ENCODE data around the gene UROC1.

Gene UROC1

GRCh38 chr3:126477061-126477380 is 40.6 kb downstream of the UROC1 start:
- H3K27ac ChIP-seq (ENCODE audit: low read length), result no peak overlapping the region
- no peak overlapping the region for H3K9ac ChIP-seq (ENCODE audit: low read depth, low read length)
- H3K36me3 ChIP-seq (ENCODE audit: insufficient read depth, low read depth, low read length), result peaks cover 15% of the 10 kb centered on the region
- no peak overlapping the region for H3K4me3 ChIP-seq (ENCODE audit: low read length)
- H3K4me1 ChIP-seq (ENCODE audit: insufficient read depth, low read length), result peaks cover 8% of the 10 kb centered on the region
- H3K9me3 ChIP-seq (ENCODE audit: insufficient read depth, low read depth, low read length), result no peaks in the 10 kb centered on the region
- no peaks in the 10 kb centered on the region for H3K27me3 ChIP-seq (ENCODE audit: insufficient read depth, low read length)

GRCh38 chr3:126476166-126477060 is 41.2 kb downstream of the UROC1 start:
- peak overlapping the region; percentile 81; the same call in 1 of the 2 replicates for H3K9ac ChIP-seq (ENCODE audit: low read depth, low read length)
- no peaks in the 10 kb centered on the region for H3K27me3 ChIP-seq (ENCODE audit: insufficient read depth, low read length)
- peak overlapping the region; percentile 88 for H3K4me3 ChIP-seq (ENCODE audit: low read length)
- H3K27ac ChIP-seq (ENCODE audit: low read length), result no peak overlapping the region
- peaks cover 21% of the 10 kb centered on the region for H3K36me3 ChIP-seq (ENCODE audit: insufficient read depth, low read depth, low read length)
- H3K9me3 ChIP-seq (ENCODE audit: insufficient read depth, low read depth, low read length), result no peaks in the 10 kb centered on the region
- peaks cover 8% of the 10 kb centered on the region for H3K4me1 ChIP-seq (ENCODE audit: insufficient read depth, low read length)

GRCh38 chr3:126475413-126476114 is 42.0 kb downstream of the UROC1 start, which contains the start of gene ZXDC:
TSS of gene ZXDC (minus strand) at chr3:126475891. CDS start at chr3:126475865, 26 bp downstream.
- Histone ChIP-seq H3K4me3 (ENCODE audit: low read length) (peak within 1 kb of the TSS; percentile 88), H3K36me3 (ENCODE audit: insufficient read depth, low read depth, low read length) (peaks cover 29% of the 10 kb centered on the region), H3K4me1 (ENCODE audit: insufficient read depth, low read length) (peaks cover 8% of the 10 kb centered on the region), H3K27ac (ENCODE audit: low read length) (no peak within 1 kb of the TSS), H3K9me3 (ENCODE audit: insufficient read depth, low read depth, low read length) (no peaks in the 10 kb centered on the region), H3K9ac (ENCODE audit: low read depth, low read length) (peak within 1 kb of the TSS; percentile 81; the same call in 1 of the 2 replicates), H3K27me3 (ENCODE audit: insufficient read depth, low read length) (no peaks in the 10 kb centered on the region)

- H3K27me3 ChIP-seq (ENCODE audit: insufficient read depth, low read length), result no peaks in the 10 kb centered on the region
- peaks cover 37% of the 10 kb centered on the region for H3K36me3 ChIP-seq (ENCODE audit: insufficient read depth, low read depth, low read length)
- H3K9me3 ChIP-seq (ENCODE audit: insufficient read depth, low read depth, low read length), result no peaks in the 10 kb centered on the region
- no peak overlapping the region for H3K27ac ChIP-seq (ENCODE audit: low read length)
- H3K9ac ChIP-seq (ENCODE audit: low read depth, low read length), result peak overlapping the region; percentile 73; the same call in 1 of the 2 replicates
- H3K4me3 ChIP-seq (ENCODE audit: low read length), result peak overlapping the region; percentile 86
- peaks cover 8% of the 10 kb centered on the region for H3K4me1 ChIP-seq (ENCODE audit: insufficient read depth, low read length)
These were observed 42.8 kb downstream of the UROC1 start for GRCh38 chr3:126474498-126475412.

- peaks cover 49% of the 10 kb centered on the region for H3K36me3 ChIP-seq (ENCODE audit: insufficient read depth, low read depth, low read length)
- H3K27me3 ChIP-seq (ENCODE audit: insufficient read depth, low read length), result no peaks in the 10 kb centered on the region
- H3K27ac ChIP-seq (ENCODE audit: low read length), result no peak overlapping the region
- H3K9me3 ChIP-seq (ENCODE audit: insufficient read depth, low read depth, low read length), result no peaks in the 10 kb centered on the region
- H3K4me1 ChIP-seq (ENCODE audit: insufficient read depth, low read length), result peaks cover 8% of the 10 kb centered on the region
- peak overlapping the region; percentile 21; the same call in 1 of the 2 replicates for H3K4me3 ChIP-seq (ENCODE audit: low read length)
- no peak overlapping the region for H3K9ac ChIP-seq (ENCODE audit: low read depth, low read length)
These were observed 44.0 kb downstream of the UROC1 start for GRCh38 chr3:126473292-126474168.

GRCh38 chr3:126472277-126473006 is 45.1 kb downstream of the UROC1 start:
- Histone ChIP-seq H3K27ac (ENCODE audit: low read length) (no peak overlapping the region), H3K4me1 (ENCODE audit: insufficient read depth, low read length) (peaks cover 8% of the 10 kb centered on the region), H3K36me3 (ENCODE audit: insufficient read depth, low read depth, low read length) (peaks cover 60% of the 10 kb centered on the region), H3K27me3 (ENCODE audit: insufficient read depth, low read length) (no peaks in the 10 kb centered on the region), H3K9ac (ENCODE audit: low read depth, low read length) (no peak overlapping the region), H3K4me3 (ENCODE audit: low read length) (peak overlapping the region; percentile 21; the same call in 1 of the 2 replicates), H3K9me3 (ENCODE audit: insufficient read depth, low read depth, low read length) (no peaks in the 10 kb centered on the region)

- Histone ChIP-seq H3K27me3 (ENCODE audit: insufficient read depth, low read length) (no peaks in the 10 kb centered on the region), H3K27ac (ENCODE audit: low read length) (no peak overlapping the region), H3K9me3 (ENCODE audit: insufficient read depth, low read depth, low read length) (no peaks in the 10 kb centered on the region), H3K4me3 (ENCODE audit: low read length) (no peak overlapping the region), H3K36me3 (ENCODE audit: insufficient read depth, low read depth, low read length) (peaks cover 89% of the 10 kb centered on the region), H3K9ac (ENCODE audit: low read depth, low read length) (no peak overlapping the region), H3K4me1 (ENCODE audit: insufficient read depth, low read length) (peaks cover 8% of the 10 kb centered on the region; the same call in 1 of the 2 replicates)
These were observed 48.1 kb downstream of the UROC1 start for GRCh38 chr3:126469479-126469878.

- H3K9ac ChIP-seq (ENCODE audit: low read depth, low read length), result no peak overlapping the region
- peaks cover 97% of the 10 kb centered on the region for H3K36me3 ChIP-seq (ENCODE audit: insufficient read depth, low read depth, low read length)
- peaks cover 6% of the 10 kb centered on the region; the same call in 1 of the 2 replicates for H3K4me1 ChIP-seq (ENCODE audit: insufficient read depth, low read length)
- H3K27me3 ChIP-seq (ENCODE audit: insufficient read depth, low read length), result no peaks in the 10 kb centered on the region
- H3K4me3 ChIP-seq (ENCODE audit: low read length), result no peak overlapping the region
- no peaks in the 10 kb centered on the region for H3K9me3 ChIP-seq (ENCODE audit: insufficient read depth, low read depth, low read length)
- H3K27ac ChIP-seq (ENCODE audit: low read length), result no peak overlapping the region
These were observed 49.3 kb downstream of the UROC1 start for GRCh38 chr3:126468028-126468891.

- H3K9ac ChIP-seq (ENCODE audit: low read depth, low read length), result no peak overlapping the region
- H3K27ac ChIP-seq (ENCODE audit: low read length), result no peak overlapping the region
- peaks cover under 1% of the 10 kb centered on the region; the same call in 1 of the 2 replicates for H3K4me1 ChIP-seq (ENCODE audit: insufficient read depth, low read length)
- H3K9me3 ChIP-seq (ENCODE audit: insufficient read depth, low read depth, low read length), result no peaks in the 10 kb centered on the region
- H3K4me3 ChIP-seq (ENCODE audit: low read length), result no peak overlapping the region
- peaks cover 97% of the 10 kb centered on the region for H3K36me3 ChIP-seq (ENCODE audit: insufficient read depth, low read depth, low read length)
- no peaks in the 10 kb centered on the region for H3K27me3 ChIP-seq (ENCODE audit: insufficient read depth, low read length)
These were observed 50.0 kb downstream of the UROC1 start for GRCh38 chr3:126467611-126467955.
